IMR-90 (cell line): ENCODE results near the gene PNISR. TPM values are rescaled to one million over a fixed set of nuclear protein-coding genes. Genes with fewer than 3 reads are reported as not detected.

Source experiments
- ATAC-seq: fragments of 200-7000 bp; cut with Tn5 transposase; 2 replicates; pipeline ENCODE4 v1.9.1; 2020; ENCODE audit warnings: low read depth, mild to moderate bottlenecking, moderate library complexity
- BruUV-seq: library from RNA; stranded (reverse); fragments of 400-500 nt; replicated peaks from 2 replicates; lab custom pipeline; 2021; lab: Mats Ljungman, UMichigan
- CTCF ChIA-PET: fragments of 300-600 bp; formaldehyde crosslinking; extraction: SDS; loops from one replicate; lab custom pipeline; 2021; ENCODE audit warnings: antibody characterized with exemption; lab: Yijun Ruan, JAX
- POLR2A ChIA-PET: fragments of 300-600 bp; sonication (Branson Sonifier 250); formaldehyde crosslinking; loops from one replicate; lab custom pipeline; 2022; ENCODE audit warnings: antibody characterized with exemption; ENCODE audit not compliant: unreplicated experiment; lab: Charles Lee
- DNase-seq: peaks from one replicate; pipeline ENCODE4 v3.0.0; 2013
- H2AFZ ChIP-seq: replicated peaks from 2 replicates; pipeline ENCODE3; 2013; ENCODE audit warnings: low read length, mild to moderate bottlenecking; ENCODE audit not compliant: poor library complexity
- H2AK5ac ChIP-seq: 2 replicates; pipeline ENCODE4 v1.6.1; 2013; ENCODE audit warnings: low read depth, low read length, inconsistent platforms
- H2AK9ac ChIP-seq: replicated peaks from 2 replicates; pipeline ENCODE3; 2013; ENCODE audit warnings: mild to moderate bottlenecking, low read depth, low read length, moderate library complexity; ENCODE audit not compliant: poor library complexity
- H2BK120ac ChIP-seq: 2 replicates; pipeline ENCODE4 v1.6.1; 2013; ENCODE audit warnings: low read depth, low read length, inconsistent platforms
- H2BK15ac ChIP-seq: 3 replicates; pipeline ENCODE4 v1.6.1; 2013; ENCODE audit warnings: low read depth, low read length, inconsistent platforms
- H2BK20ac ChIP-seq: 2 replicates; pipeline ENCODE4 v1.6.1; 2013; ENCODE audit warnings: low read depth, mild to moderate bottlenecking, inconsistent platforms, low read length, moderate library complexity
- H2BK5ac ChIP-seq: 2 replicates; pipeline ENCODE4 v1.6.1; 2013; ENCODE audit warnings: mild to moderate bottlenecking, low read depth, low read length, inconsistent platforms; ENCODE audit not compliant: poor library complexity, severe bottlenecking
- H3K14ac ChIP-seq: replicated peaks from 2 replicates; pipeline ENCODE4 v1.6.1; 2013; ENCODE audit warnings: low read depth, low read length, inconsistent platforms
- H3K18ac ChIP-seq: 2 replicates; pipeline ENCODE4 v1.6.1; 2013; ENCODE audit warnings: low read depth, low read length, control low read depth
- H3K23ac ChIP-seq: 2 replicates; pipeline ENCODE4 v1.6.1; 2013; ENCODE audit warnings: low read depth, low read length, inconsistent platforms
- H3K27ac ChIP-seq: 2 replicates; pipeline ENCODE4 v1.5.1; 2013; ENCODE audit warnings: mild to moderate bottlenecking, control low read depth, low read length; ENCODE audit not compliant: insufficient read depth
- H3K27me3 ChIP-seq: 2 replicates; pipeline ENCODE4 v1.6.1; 2013; ENCODE audit warnings: low read length; ENCODE audit not compliant: control insufficient read depth, insufficient read depth
- H3K36me3 ChIP-seq: 2 replicates; pipeline ENCODE4 v1.6.1; 2013; ENCODE audit warnings: low read length, mixed read lengths; ENCODE audit not compliant: control insufficient read depth, insufficient read depth
- H3K4ac ChIP-seq: 2 replicates; pipeline ENCODE4 v1.6.1; 2013; ENCODE audit warnings: low read depth, low read length, inconsistent platforms
- H3K4me1 ChIP-seq: 2 replicates; pipeline ENCODE4 v1.6.1; 2013; ENCODE audit warnings: low read length, mixed read lengths; ENCODE audit not compliant: control insufficient read depth, insufficient read depth
- H3K4me2 ChIP-seq: 2 replicates; pipeline ENCODE4 v1.6.1; 2013; ENCODE audit warnings: low read depth, mild to moderate bottlenecking, control low read depth, low read length, moderate library complexity
- H3K4me3 ChIP-seq: 2 replicates; pipeline ENCODE4 v1.5.1; 2013; ENCODE audit warnings: low read depth, mild to moderate bottlenecking, control low read depth, low read length, moderate library complexity; ENCODE audit not compliant: insufficient read depth
- H3K56ac ChIP-seq: 2 replicates; pipeline ENCODE4 v1.6.1; 2013; ENCODE audit warnings: low read length, inconsistent platforms; ENCODE audit not compliant: insufficient read depth; ENCODE audit errors: extremely low read depth
- H3K79me1 ChIP-seq, 2 experiments: 2 replicates each; pipeline ENCODE4 v1.6.1; 2013; ENCODE audit warnings: low read length in 2 of 2, inconsistent platforms in 1 of 2, low read depth in 1 of 2
- H3K9ac ChIP-seq: 2 replicates; pipeline ENCODE4 v1.6.1; 2013; ENCODE audit warnings: low read depth, low read length, control low read depth
- H3K9me1 ChIP-seq: 2 replicates; pipeline ENCODE4 v1.6.1; 2013; ENCODE audit warnings: low read length, inconsistent platforms; ENCODE audit not compliant: insufficient read depth
- H3K9me3 ChIP-seq: 2 replicates; pipeline ENCODE4 v1.6.1; 2013; ENCODE audit warnings: low read length; ENCODE audit not compliant: control insufficient read depth, insufficient read depth
- H4K20me1 ChIP-seq: 2 replicates; pipeline ENCODE4 v1.6.1; 2013; ENCODE audit warnings: low read length, inconsistent platforms; ENCODE audit not compliant: insufficient read depth
- H4K5ac ChIP-seq: 2 replicates; pipeline ENCODE4 v1.6.1; 2013; ENCODE audit warnings: mild to moderate bottlenecking, low read depth, low read length, control low read depth
- H4K8ac ChIP-seq, 2 experiments: 2 replicates each; pipeline ENCODE4 v1.6.1; 2013; ENCODE audit warnings: low read depth in 2 of 2, low read length in 2 of 2, control low read depth in 1 of 2, inconsistent platforms in 1 of 2
- H4K91ac ChIP-seq: 2 replicates; pipeline ENCODE4 v1.6.1; 2013; ENCODE audit warnings: low read depth, low read length, inconsistent platforms; ENCODE audit not compliant: insufficient read depth
- CEBPB ChIP-seq: IDR thresholded peaks from 2 replicates; pipeline ENCODE4 v1.6.1; 2012; ENCODE audit warnings: low read depth, low read length, improper control_type of control experiment
- CHD1 ChIP-seq: IDR thresholded peaks from 2 replicates; pipeline ENCODE4 v1.6.1; 2012; ENCODE audit warnings: low read depth, low read length, improper control_type of control experiment
- FOS ChIP-seq: fragments of 150-350 bp; IDR thresholded peaks from 2 replicates; pipeline ENCODE4 v1.6.1; 2016; ENCODE audit warnings: low read depth, low read length
- MAFK ChIP-seq: IDR thresholded peaks from 2 replicates; pipeline ENCODE4 v1.6.1; 2012; ENCODE audit warnings: low read depth, low read length, improper control_type of control experiment
- MAZ ChIP-seq: IDR thresholded peaks from 2 replicates; pipeline ENCODE4 v1.6.1; 2012; ENCODE audit warnings: low read depth, mild to moderate bottlenecking, low read length, improper control_type of control experiment, moderate library complexity, borderline replicate concordance
- MXI1 ChIP-seq: IDR thresholded peaks from 2 replicates; pipeline ENCODE4 v1.6.1; 2012; ENCODE audit warnings: low read depth, mild to moderate bottlenecking, low read length, moderate library complexity, borderline replicate concordance
- NFE2L2 ChIP-seq: fragments of 150-350 bp; IDR thresholded peaks from 2 replicates; pipeline ENCODE4 v1.6.1; 2016; ENCODE audit warnings: low read depth, mild to moderate bottlenecking, low read length
- POLR2A ChIP-seq: IDR thresholded peaks from 2 replicates; pipeline ENCODE4 v1.6.1; 2012; ENCODE audit warnings: mild to moderate bottlenecking, low read depth, low read length
- RAD21 ChIP-seq: IDR thresholded peaks from 2 replicates; pipeline ENCODE4 v1.6.1; 2012; ENCODE audit warnings: low read length, improper control_type of control experiment
- RCOR1 ChIP-seq: IDR thresholded peaks from 2 replicates; pipeline ENCODE4 v1.6.1; 2012; ENCODE audit warnings: mild to moderate bottlenecking, low read length, improper control_type of control experiment; ENCODE audit not compliant: insufficient replicate concordance
- RFX5 ChIP-seq: IDR thresholded peaks from 2 replicates; pipeline ENCODE4 v1.8.0; 2012; ENCODE audit warnings: low read depth, mild to moderate bottlenecking, low read length, moderate library complexity
- SMC3 ChIP-seq: fragments of 150-350 bp; IDR thresholded peaks from 2 replicates; pipeline ENCODE4 v1.6.1; 2016; ENCODE audit warnings: low read depth, mild to moderate bottlenecking, antibody characterized with exemption, low read length, moderate library complexity
- WGBS, 2 experiments: methylation state at CpG; one replicate each; pipeline versions ENCODE4 v1.1.5 to v1.1.7; 2013; ENCODE audit warnings: missing lambda C conversion rate in 2 of 2; ENCODE audit not compliant: insufficient read length in 1 of 2; ENCODE audit errors: extremely low coverage in 2 of 2; 5-methylcytosine and 5-hydroxymethylcytosine counted together
- dilution Hi-C: fragments of 300-500 bp; cut with HindIII; formaldehyde crosslinking; loops from one replicate; pipeline ENCODE4 v1.14.3; 2018; ENCODE audit warnings: low sequenced_read_pairs; ENCODE audit not compliant: unreplicated experiment
- in situ Hi-C: fragments of 300-500 bp; cut with MboI; formaldehyde crosslinking; loops from 3 replicates; pipeline ENCODE4 v1.14.3; 2019; ENCODE audit warnings: low sequenced_read_pairs, inconsistent platforms, mixed read lengths
- intact Hi-C: fragments of 100-400 bp; cut with micrococcal nuclease; formaldehyde crosslinking; loops from 2 replicates; pipeline ENCODE4 v1.10.0; 2022
- polyA plus RNA-seq, 3 experiments: library from polyadenylated mRNA; depleted of rRNA; stranded (reverse); fragments of >200 nt; gene quantifications; 2 replicates each; pipeline ENCODE4 v1.2.3, GENCODE V29; 2012; ENCODE audit warnings: low replicate concordance in 1 of 3
- total RNA-seq: library from RNA; depleted of rRNA; stranded (reverse); fragments of >200 nt; gene quantifications from 2 replicates; pipeline ENCODE4 v1.2.3, GENCODE V29; 2012
- TF ChIP-seq, protein P1 (sequence below): fragments of 150-350 bp; IDR thresholded peaks from 2 replicates; pipeline ENCODE4 v1.6.1; 2016; ENCODE audit warnings: low read depth, mild to moderate bottlenecking, low read length, moderate library complexity, borderline replicate concordance
- TF ChIP-seq, protein P2 (sequence below): fragments of 150-350 bp; IDR thresholded peaks from 2 replicates; pipeline ENCODE4 v1.6.1; 2017; ENCODE audit warnings: mild to moderate bottlenecking, antibody characterized with exemption, low read length, low read depth
- TF ChIP-seq, protein P3 (sequence below): conservative IDR thresholded peaks from 2 replicates; pipeline ENCODE4 v1.5.1; 2012; ENCODE audit warnings: mild to moderate bottlenecking, low read depth, low read length, improper control_type of control experiment

PNISR gene
- total and polyA plus RNA-seq, 2 of the 4 experiments (the other 2 are of a cell fraction): 44.5 to 46.2 TPM

DNA sequence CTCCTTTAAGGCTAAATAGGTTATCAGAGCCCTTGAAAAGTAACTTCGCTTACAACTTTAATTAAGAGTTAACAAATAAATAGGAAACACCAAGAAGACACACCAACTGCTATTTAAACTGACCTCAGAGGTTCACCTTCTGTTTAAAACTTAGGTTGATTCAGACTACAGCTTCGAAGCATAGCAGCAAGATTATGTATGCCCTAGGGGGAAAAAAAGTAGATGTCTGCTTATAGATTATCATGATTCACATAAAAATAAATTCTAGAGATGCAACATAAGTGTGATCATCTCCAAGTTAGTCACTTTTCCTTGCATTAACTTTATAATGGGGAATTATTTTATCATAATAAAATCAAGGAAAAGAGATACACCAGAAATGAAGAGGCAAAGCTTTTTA lies 8.9 kb downstream of the PNISR start:
- H2AK5ac ChIP-seq: no peak overlapping the region
- no peak overlapping the region for H2AK9ac ChIP-seq
- H2BK15ac ChIP-seq: no peak overlapping the region
- in situ Hi-C loops: no loop called here
- no peak overlapping the region for H2BK5ac ChIP-seq
- no peaks in the 10 kb centered on the region; the same call in 1 of the 2 replicates for H3K9me1 ChIP-seq
- no peaks in the 10 kb centered on the region for H3K27me3 ChIP-seq
- no peak overlapping the region for H4K91ac ChIP-seq
- ATAC-seq (no peak), DNase-seq (peak; percentile 36)
- dilution Hi-C loops: no loop called here
- ChIA-PET POLR2A (no interaction called here), CTCF (no interaction called here)
- no peaks in the 10 kb centered on the region for H3K4me1 ChIP-seq
- H3K4me2 ChIP-seq: no peak overlapping the region
- H3K4ac ChIP-seq: no peak overlapping the region
- H3K4me3 ChIP-seq: no peak overlapping the region
- no peaks in the 10 kb centered on the region for H3K9me3 ChIP-seq
- H2AFZ ChIP-seq: no peak overlapping the region
- TF ChIP-seq RFX5 (no peak), MAFK (no peak), POLR2A (no peak), RCOR1 (no peak), SMC3 (no peak), CHD1 (no peak), RAD21 (no peak), NFE2L2 (no peak), FOS (no peak), MAZ (no peak), CEBPB (no peak), MXI1 (no peak)
- TF ChIP-seq, protein P1, sequence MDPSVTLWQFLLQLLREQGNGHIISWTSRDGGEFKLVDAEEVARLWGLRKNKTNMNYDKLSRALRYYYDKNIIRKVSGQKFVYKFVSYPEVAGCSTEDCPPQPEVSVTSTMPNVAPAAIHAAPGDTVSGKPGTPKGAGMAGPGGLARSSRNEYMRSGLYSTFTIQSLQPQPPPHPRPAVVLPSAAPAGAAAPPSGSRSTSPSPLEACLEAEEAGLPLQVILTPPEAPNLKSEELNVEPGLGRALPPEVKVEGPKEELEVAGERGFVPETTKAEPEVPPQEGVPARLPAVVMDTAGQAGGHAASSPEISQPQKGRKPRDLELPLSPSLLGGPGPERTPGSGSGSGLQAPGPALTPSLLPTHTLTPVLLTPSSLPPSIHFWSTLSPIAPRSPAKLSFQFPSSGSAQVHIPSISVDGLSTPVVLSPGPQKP: no peak
- TF ChIP-seq, protein P2, sequence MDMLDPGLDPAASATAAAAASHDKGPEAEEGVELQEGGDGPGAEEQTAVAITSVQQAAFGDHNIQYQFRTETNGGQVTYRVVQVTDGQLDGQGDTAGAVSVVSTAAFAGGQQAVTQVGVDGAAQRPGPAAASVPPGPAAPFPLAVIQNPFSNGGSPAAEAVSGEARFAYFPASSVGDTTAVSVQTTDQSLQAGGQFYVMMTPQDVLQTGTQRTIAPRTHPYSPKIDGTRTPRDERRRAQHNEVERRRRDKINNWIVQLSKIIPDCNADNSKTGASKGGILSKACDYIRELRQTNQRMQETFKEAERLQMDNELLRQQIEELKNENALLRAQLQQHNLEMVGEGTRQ: no peak
- TF ChIP-seq, protein P3, sequence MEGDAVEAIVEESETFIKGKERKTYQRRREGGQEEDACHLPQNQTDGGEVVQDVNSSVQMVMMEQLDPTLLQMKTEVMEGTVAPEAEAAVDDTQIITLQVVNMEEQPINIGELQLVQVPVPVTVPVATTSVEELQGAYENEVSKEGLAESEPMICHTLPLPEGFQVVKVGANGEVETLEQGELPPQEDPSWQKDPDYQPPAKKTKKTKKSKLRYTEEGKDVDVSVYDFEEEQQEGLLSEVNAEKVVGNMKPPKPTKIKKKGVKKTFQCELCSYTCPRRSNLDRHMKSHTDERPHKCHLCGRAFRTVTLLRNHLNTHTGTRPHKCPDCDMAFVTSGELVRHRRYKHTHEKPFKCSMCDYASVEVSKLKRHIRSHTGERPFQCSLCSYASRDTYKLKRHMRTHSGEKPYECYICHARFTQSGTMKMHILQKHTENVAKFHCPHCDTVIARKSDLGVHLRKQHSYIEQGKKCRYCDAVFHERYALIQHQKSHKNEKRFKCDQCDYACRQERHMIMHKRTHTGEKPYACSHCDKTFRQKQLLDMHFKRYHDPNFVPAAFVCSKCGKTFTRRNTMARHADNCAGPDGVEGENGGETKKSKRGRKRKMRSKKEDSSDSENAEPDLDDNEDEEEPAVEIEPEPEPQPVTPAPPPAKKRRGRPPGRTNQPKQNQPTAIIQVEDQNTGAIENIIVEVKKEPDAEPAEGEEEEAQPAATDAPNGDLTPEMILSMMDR: no peak
- WGBS, 2 experiments: no CpG with 5 or more reads among the region's 2 CpGs
- H3K14ac ChIP-seq: no peak overlapping the region
- no peak overlapping the region for H3K18ac ChIP-seq
- H3K27ac ChIP-seq: no peak overlapping the region
- no TSS peak for BruUV-seq
- no peak overlapping the region for H2BK120ac ChIP-seq
- no peak overlapping the region for H3K9ac ChIP-seq
- H3K79me1 ChIP-seq: peaks cover 10 to 41% of the 10 kb centered on the region in 2 experiments
- no peak overlapping the region for H3K23ac ChIP-seq
- intact Hi-C loops: no loop called here
- no peak overlapping the region for H4K8ac ChIP-seq
- no peak overlapping the region for H2BK20ac ChIP-seq
- H4K20me1 ChIP-seq: peaks cover 38% of the 10 kb centered on the region
- peaks cover 7% of the 10 kb centered on the region for H3K36me3 ChIP-seq
- H4K5ac ChIP-seq: no peak overlapping the region
- no peak overlapping the region for H3K56ac ChIP-seq
